Ascending aorta (tissue), 2 donors: ENCODE data around the gene RELCH. TPM values are rescaled to one million over a fixed set of nuclear protein-coding genes. Genes with fewer than 3 reads are reported as not detected.

Experiments used
- DNase-seq, 2 donors: peaks; one replicate each; pipeline ENCODE4 v3.0.0-alpha.2; 2019; ENCODE audit warnings: low spot score in 2 of 2
- H3K27ac ChIP-seq, 2 donors: fragments of 200-600 bp; sonication (generic); one replicate each; pipeline ENCODE4 v1.5.1; 2016 to 2017; ENCODE audit warnings: mild to moderate bottlenecking in 1 of 2
- H3K27me3 ChIP-seq: fragments of 200-600 bp; sonication (generic); one replicate; pipeline ENCODE4 v1.5.1; 2017
- H3K36me3 ChIP-seq, 2 donors: fragments of 200-600 bp; sonication (generic); one replicate each; pipeline ENCODE4 v1.5.1; 2016
- H3K4me1 ChIP-seq, 2 donors: fragments of 200-600 bp; sonication (generic); one replicate each; pipeline ENCODE4 v1.5.1; 2016 to 2017; ENCODE audit warnings: mild to moderate bottlenecking in 1 of 2
- H3K4me3 ChIP-seq, 2 donors: fragments of 200-600 bp; sonication (generic); one replicate each; pipeline ENCODE4 v1.5.1; 2016 to 2017; ENCODE audit warnings: mild to moderate bottlenecking in 1 of 2
- H3K9me3 ChIP-seq, 2 donors: fragments of 200-600 bp; sonication (generic); one replicate each; pipeline ENCODE4 v1.5.1; 2016
- intact Hi-C: fragments of 100-400 bp; cut with DNase I; formaldehyde crosslinking; loops from one replicate; pipeline ENCODE4 v1.15.1; 2023
- total RNA-seq: library from RNA; depleted of rRNA; stranded (reverse); fragments of >200 nt; gene quantifications from one replicate; pipeline ENCODE4 v1.1.0, GENCODE V29; 2016
- TF ChIP-seq, protein P1 (sequence below), 3 experiments: fragments of 200-600 bp in 2 of 3; fragments of 450-650 bp in 1 of 3; sonication (generic) in 2 of 3; IDR thresholded peaks; one replicate each; pipeline ENCODE4 v1.5.1; 2016 to 2019; ENCODE audit warnings: antibody characterized with exemption in 3 of 3, mild to moderate bottlenecking in 1 of 3, moderate library complexity in 1 of 3

Gene RELCH
- total RNA-seq, 1 donor from 2014 or later = 26.4 TPM

DNA sequence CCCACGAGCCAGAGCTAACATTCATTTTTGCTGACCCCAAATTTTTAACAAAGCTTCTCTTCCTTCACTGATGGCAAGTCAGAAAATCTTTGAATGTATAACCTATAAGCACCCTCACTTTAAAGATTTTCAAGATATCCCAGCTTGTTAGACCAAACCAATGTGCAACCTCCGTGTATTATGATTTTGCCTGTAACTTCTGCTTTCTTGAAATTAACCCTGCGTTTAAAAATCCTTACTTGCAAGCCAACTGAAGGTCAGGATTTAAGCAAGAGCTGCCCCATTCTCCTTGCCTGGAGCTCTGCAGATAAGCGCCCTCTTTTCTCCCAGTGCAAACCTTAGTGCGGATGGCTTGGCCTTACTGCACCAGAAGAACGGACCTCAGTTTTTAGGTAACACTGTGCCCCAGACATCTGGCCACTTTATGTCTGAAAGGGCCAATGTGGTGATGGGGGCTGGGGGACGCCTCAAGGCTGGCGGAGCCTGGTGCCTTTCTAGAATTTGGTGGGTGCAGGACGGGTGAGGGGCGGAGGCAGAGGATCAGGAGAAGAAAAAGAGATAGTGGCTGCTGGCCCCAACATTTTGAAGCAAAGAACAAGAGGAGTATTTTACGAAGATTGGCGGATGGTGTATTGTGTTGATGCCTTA lies 137.2 kb downstream of the RELCH start:
- Histone ChIP-seq H3K4me3 (peak overlapping the region in 1 of 2 donors; percentile 64), H3K27me3 (peaks cover 3% of the 10 kb centered on the region), H3K36me3 (no peaks in the 10 kb centered on the region), H3K27ac (no peak overlapping the region), H3K4me1 (peaks cover 6 to 20% of the 10 kb centered on the region in 2 donors), H3K9me3 (no peaks in the 10 kb centered on the region)
- no peak for DNase-seq
- TF ChIP-seq, protein P1, sequence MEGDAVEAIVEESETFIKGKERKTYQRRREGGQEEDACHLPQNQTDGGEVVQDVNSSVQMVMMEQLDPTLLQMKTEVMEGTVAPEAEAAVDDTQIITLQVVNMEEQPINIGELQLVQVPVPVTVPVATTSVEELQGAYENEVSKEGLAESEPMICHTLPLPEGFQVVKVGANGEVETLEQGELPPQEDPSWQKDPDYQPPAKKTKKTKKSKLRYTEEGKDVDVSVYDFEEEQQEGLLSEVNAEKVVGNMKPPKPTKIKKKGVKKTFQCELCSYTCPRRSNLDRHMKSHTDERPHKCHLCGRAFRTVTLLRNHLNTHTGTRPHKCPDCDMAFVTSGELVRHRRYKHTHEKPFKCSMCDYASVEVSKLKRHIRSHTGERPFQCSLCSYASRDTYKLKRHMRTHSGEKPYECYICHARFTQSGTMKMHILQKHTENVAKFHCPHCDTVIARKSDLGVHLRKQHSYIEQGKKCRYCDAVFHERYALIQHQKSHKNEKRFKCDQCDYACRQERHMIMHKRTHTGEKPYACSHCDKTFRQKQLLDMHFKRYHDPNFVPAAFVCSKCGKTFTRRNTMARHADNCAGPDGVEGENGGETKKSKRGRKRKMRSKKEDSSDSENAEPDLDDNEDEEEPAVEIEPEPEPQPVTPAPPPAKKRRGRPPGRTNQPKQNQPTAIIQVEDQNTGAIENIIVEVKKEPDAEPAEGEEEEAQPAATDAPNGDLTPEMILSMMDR (IDR thresholded peaks at IDR 0.05) = no peak
- intact Hi-C loops = no loop called here

DNA sequence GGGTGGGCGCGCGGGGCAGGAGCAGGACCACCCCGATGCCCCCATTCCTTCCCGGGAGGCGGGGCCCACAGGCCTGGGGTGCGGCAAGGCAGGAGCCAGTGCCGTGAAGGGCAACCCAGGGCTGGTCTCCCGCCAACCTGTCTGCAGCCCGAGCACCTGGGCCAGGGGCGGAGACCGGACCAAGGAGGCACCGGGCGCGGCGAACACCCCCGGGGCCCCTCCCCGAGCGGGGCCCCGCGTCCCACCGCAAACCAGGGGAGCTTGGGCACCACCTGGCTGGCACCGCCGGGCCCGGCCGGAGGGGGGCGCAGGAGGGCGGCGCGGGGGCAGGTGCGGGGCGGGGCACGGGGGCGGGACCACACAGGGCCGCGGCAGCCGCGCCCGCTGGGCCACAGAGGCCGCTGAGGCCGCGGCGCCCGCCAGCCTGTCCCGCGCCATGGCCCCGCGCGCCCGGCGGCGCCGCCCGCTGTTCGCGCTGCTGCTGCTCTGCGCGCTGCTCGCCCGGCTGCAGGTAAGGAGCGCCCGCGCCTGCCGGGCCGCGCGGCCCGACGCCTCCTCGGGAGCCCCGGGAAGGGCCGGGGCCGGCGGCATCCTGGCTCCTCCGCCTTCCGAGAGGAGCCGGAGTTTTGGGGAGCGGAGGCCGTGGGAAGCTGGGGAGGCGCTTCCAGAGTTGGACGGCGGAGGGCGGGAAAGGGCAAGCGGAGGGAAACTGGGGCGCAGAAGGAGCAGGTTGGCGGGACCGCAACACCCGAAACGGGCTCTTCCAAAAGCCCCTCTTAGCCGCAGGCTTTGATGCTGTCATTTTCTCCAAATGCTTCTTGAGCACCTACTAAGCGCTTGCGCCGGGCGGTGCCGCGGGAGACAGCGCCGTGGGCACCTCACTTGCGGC lies 138.1 kb downstream of the RELCH start, which contains the start of gene TNFRSF11A:
Gene TNFRSF11A (plus strand): TSS at position 394 of the 889 bp plus-strand sequence. CDS start 43 bp downstream, at position 437.
- Histone ChIP-seq H3K9me3 (no peaks in the 10 kb centered on the region), H3K4me3 (peak within 1 kb of the TSS; percentile 51 to 64), H3K4me1 (peaks cover 6 to 26% of the 10 kb centered on the region in 2 donors), H3K27me3 (peaks cover 3% of the 10 kb centered on the region), H3K27ac (no peak within 1 kb of the TSS), H3K36me3 (no peaks in the 10 kb centered on the region)
- TF ChIP-seq, protein P1 (IDR thresholded peaks at IDR 0.05) = peak in 1 of 3 experiments; percentile 10
- DNase-seq = no peak
- intact Hi-C loops = no loop called here

DNA sequence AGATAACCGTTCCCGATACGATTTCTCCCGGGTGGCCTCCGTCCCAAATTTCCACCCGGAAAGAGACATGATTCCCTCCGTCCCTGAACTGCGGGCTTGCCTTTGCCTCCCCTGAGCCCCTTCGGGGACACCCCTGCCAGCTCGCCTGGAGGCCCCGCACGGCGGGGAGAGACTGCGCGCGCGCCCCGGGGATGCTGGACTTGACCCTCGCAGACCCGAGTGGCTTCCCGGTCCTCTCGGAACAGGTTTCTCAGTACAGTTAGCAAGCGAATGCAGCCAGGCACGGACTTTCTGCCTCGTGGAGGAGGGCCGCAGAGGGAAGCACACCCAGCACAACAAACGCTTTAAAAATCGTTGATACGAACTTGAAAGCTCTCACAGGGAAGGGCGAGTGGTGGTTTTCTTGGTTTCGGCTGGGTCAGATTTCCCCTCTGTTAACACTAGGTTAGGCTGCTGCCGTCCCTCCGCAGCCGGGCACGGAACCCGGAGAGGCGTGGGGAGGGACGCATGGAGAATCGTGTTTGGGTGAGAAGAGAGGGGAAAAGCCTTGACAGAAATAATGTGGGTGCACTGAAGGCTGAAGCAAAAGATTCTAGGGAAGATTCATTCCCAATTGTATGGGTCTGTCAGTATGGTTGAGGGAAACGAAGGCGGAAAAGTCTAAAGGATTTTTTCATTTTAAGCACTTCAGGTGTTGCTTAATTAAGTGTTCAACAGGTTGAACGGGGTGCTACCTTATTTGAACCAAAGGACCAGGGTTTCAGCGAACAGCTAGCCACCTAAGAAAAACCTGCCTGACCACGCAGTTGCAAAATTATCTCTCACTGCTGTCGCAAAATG lies 139.0 kb downstream of the RELCH start:
- Histone ChIP-seq H3K36me3 (no peaks in the 10 kb centered on the region), H3K9me3 (no peaks in the 10 kb centered on the region), H3K4me3 (peak overlapping the region; percentile 51 to 64), H3K4me1 (peaks cover 6 to 26% of the 10 kb centered on the region in 2 donors), H3K27ac (no peak overlapping the region), H3K27me3 (peaks cover 3% of the 10 kb centered on the region)
- no peak for DNase-seq
- intact Hi-C loops = loop anchor here (2.0 kb wide), 2 partner anchors 201 to 259 kb away; no protein-coding TSS in a partner anchor
- TF ChIP-seq, protein P1 (IDR thresholded peaks at IDR 0.05) = no peak

DNA sequence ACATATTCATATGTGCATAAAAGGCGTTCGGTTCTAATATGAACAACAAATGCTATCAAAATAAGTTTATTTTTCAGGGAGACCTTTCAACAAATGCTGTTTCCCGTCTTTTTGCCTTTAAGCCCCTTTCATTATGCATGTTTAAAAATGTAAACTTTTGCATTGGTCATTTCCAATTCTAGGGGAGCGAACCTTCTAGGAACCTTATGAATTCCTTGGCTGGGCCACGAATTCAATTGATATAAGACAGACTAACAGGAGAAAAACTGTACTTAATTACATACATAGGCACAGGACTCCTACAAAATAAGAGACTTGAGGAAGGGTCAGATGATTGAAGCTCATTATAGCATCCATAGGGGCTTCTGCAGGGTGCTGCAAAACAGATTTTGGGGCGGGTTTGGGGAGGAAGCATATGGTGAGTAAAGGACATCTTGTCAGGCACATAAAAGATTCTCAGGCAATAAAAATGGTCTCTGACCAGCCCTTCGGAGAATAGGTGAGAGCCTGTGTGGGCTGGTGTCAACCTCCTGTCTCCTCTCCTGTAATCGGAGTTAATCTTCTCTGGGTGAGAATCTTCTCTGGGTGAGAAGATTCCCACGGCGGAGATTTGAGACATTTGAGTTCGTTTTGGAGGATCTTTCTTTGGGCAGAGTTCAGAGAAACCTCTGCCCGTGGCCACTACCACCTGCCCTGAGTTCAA lies 139.7 kb downstream of the RELCH start:
- TF ChIP-seq, protein P1 (IDR thresholded peaks at IDR 0.05) = no peak
- Histone ChIP-seq H3K4me3 (peak overlapping the region; percentile 51 to 64), H3K27ac (no peak overlapping the region), H3K36me3 (no peaks in the 10 kb centered on the region), H3K4me1 (peaks cover 6 to 26% of the 10 kb centered on the region in 2 donors), H3K9me3 (no peaks in the 10 kb centered on the region), H3K27me3 (peaks cover 3% of the 10 kb centered on the region)
- intact Hi-C loops = loop anchor here (2.0 kb wide), 2 partner anchors 200 to 258 kb away; no protein-coding TSS in a partner anchor
- DNase-seq = no peak
